Esophagus squamous epithelium (tissue), 4 donors: Measurements from ENCODE around the gene NFYA.

Source experiments
- CTCF ChIP-seq, 6 experiments: fragments of 450-650 bp in 4 of 6; fragments of 200-600 bp in 2 of 6; sonication (generic) in 2 of 6; IDR thresholded peaks; one replicate each; pipeline ENCODE4 v1.5.1; 2016 to 2019; ENCODE audit warnings: antibody characterized with exemption in 6 of 6, mild to moderate bottlenecking in 4 of 6, moderate library complexity in 4 of 6
- POLR2A ChIP-seq, 4 donors: fragments of 450-650 bp; IDR thresholded peaks; one replicate each; pipeline ENCODE4 v1.6.1; 2017; ENCODE audit warnings: antibody characterized with exemption in 4 of 4, mild to moderate bottlenecking in 4 of 4, moderate library complexity in 3 of 4

- TF ChIP-seq CTCF (IDR thresholded peaks at IDR 0.05) (no peak), POLR2A (IDR thresholded peaks at IDR 0.05) (no peak)
These were observed 32.5 kb upstream of the NFYA start for GRCh38 chr6:41040101-41040939.
